Mesangial cell (primary cell): Measurements from ENCODE around the gene OR5AL1. TPM values are rescaled to one million over a fixed set of nuclear protein-coding genes. Genes with fewer than 3 reads are reported as not detected.

Experiments
- total RNA-seq: library from RNA; depleted of rRNA; stranded (reverse); fragments of >200 nt; gene quantifications from 2 replicates; pipeline ENCODE4 v1.2.3, GENCODE V29; 2015

Gene OR5AL1
- total RNA-seq = not detected in 2 replicates

DNA sequence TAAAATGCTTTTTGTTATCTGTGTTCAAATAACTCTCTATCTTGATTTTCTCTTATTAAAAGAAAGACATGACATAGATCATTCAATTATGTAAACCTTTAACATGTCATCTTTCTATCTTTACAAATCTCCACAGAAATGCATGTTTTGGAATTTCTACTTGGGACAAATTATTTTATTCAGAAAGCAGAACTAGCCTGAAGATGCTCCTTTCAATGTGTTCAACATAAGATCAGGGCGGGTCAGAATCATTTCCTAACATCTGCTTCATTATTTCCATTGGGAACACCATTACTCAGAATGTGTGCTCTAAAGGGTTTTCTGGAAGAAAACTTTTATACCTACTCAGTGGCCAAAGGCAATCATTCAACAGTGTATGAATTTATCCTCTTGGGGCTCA, at the start of gene OR5AL1:
Gene OR5AL1 (plus strand): TSS at position 301 of the 400 bp plus-strand sequence.

GRCh38 chr11:56375324-56375723, 37.2 kb upstream of the OR5AL1 start, which contains the start of gene OR8U1:
Gene OR8U1 (plus strand): TSS chr11:56375624. CDS start chr11:56375624, 0 bp downstream.

Other genes with a start within 250 kb of the OR5AL1 start
- not detected in 2 replicates for gene OR5J2, start 236.1 kb upstream of the OR5AL1 start, total RNA-seq
- gene OR5T2, start 178.4 kb upstream of the OR5AL1 start, total RNA-seq = not detected in 2 replicates
- not detected in 2 replicates for gene OR5T3, start 160.4 kb upstream of the OR5AL1 start, total RNA-seq
- not detected in 2 replicates for gene OR5T1, start 138.5 kb upstream of the OR5AL1 start, total RNA-seq
- gene OR8H1, start 120.4 kb upstream of the OR5AL1 start, total RNA-seq = not detected in 2 replicates
- not detected in 2 replicates for gene OR8K3, start 97.6 kb upstream of the OR5AL1 start, total RNA-seq
- gene OR8K1, start 66.7 kb upstream of the OR5AL1 start, total RNA-seq = not detected in 2 replicates
- not detected in 2 replicates for gene OR8J1, start 58.4 kb upstream of the OR5AL1 start, total RNA-seq
- not detected in 2 replicates for gene OR8U1, start 37.1 kb upstream of the OR5AL1 start, total RNA-seq
- gene OR5M3, start 60.7 kb downstream of the OR5AL1 start, total RNA-seq = not detected in 2 replicates
- gene OR5M8, start 78.7 kb downstream of the OR5AL1 start, total RNA-seq = not detected in 2 replicates
- not detected in 2 replicates for gene OR5M11, start 130.6 kb downstream of the OR5AL1 start, total RNA-seq
- not detected in 2 replicates for gene OR5M10, start 165.0 kb downstream of the OR5AL1 start, total RNA-seq
- gene OR5M1, start 202.2 kb downstream of the OR5AL1 start, total RNA-seq = not detected in 2 replicates
- gene OR5AP2, start 229.7 kb downstream of the OR5AL1 start, total RNA-seq = not detected in 2 replicates